Lower lobe of right lung (tissue), 2 donors: ENCODE results near the gene PLSCR5. TPM values are rescaled to one million over a fixed set of nuclear protein-coding genes. Genes with fewer than 3 reads are reported as not detected.

Experiments
- ATAC-seq, 2 donors: fragments of 200-7000 bp; cut with Tn5 transposase; one replicate each; pipeline ENCODE4 v1.9.1; 2020 to 2022; ENCODE audit warnings: mild to moderate bottlenecking in 2 of 2, moderate library complexity in 2 of 2
- DNase-seq: peaks from one replicate; pipeline ENCODE4 v3.0.0-alpha.2; 2020
- H3K27ac ChIP-seq: fragments of 200-600 bp; one replicate; pipeline ENCODE4 v1.8.0; 2022
- H3K27me3 ChIP-seq: fragments of 200-600 bp; one replicate; pipeline ENCODE4 v1.8.0; 2022; ENCODE audit warnings: low read depth
- H3K36me3 ChIP-seq: fragments of 200-600 bp; one replicate; pipeline ENCODE4 v1.8.0; 2022; ENCODE audit warnings: mild to moderate bottlenecking
- H3K4me1 ChIP-seq: fragments of 200-600 bp; one replicate; pipeline ENCODE4 v1.8.0; 2022
- H3K4me3 ChIP-seq: fragments of 200-600 bp; one replicate; pipeline ENCODE4 v1.8.0; 2022; ENCODE audit warnings: mild to moderate bottlenecking
- H3K9me3 ChIP-seq: fragments of 200-600 bp; one replicate; pipeline ENCODE4 v1.8.0; 2022
- CTCF ChIP-seq: fragments of 200-600 bp; IDR thresholded peaks from one replicate; pipeline ENCODE4 v1.8.0; 2022; ENCODE audit warnings: antibody characterized with exemption, mild to moderate bottlenecking
- intact Hi-C: fragments of 100-400 bp; cut with DNase I; formaldehyde crosslinking; loops from one replicate; pipeline ENCODE4 v1.11.0; 2022
- total RNA-seq: library from RNA; stranded (reverse); fragmentation: NEBNext Ultra II Directional; extraction: Animal tissue kit (Norgen Biotek cat#: 25700); gene quantifications from one replicate; pipeline ENCODE4 v1.2.1, GENCODE V29; 2021
- donor health status: DM: no; HTN: yes; CAD: no; lungs with severe emphysema.

Gene PLSCR5
- total RNA-seq, 1 donor from 2014 or later = not detected

GRCh38 chr3:146550743-146551510 lies 54.2 kb downstream of the PLSCR5 start:
- Histone ChIP-seq H3K4me3 (no peak overlapping the region), H3K27me3 (no peaks in the 10 kb centered on the region), H3K9me3 (no peaks in the 10 kb centered on the region), H3K27ac (no peak overlapping the region), H3K4me1 (no peaks in the 10 kb centered on the region), H3K36me3 (no peaks in the 10 kb centered on the region)
- intact Hi-C loops = no loop called here
- no peak for TF ChIP-seq CTCF
- peak in 1 of 2 donors; percentile 50 for ATAC-seq
- DNase-seq = no peak

GRCh38 chr3:146550070-146550615 lies 55.0 kb downstream of the PLSCR5 start:
- no peak for ATAC-seq
- no peak for DNase-seq
- H3K36me3 ChIP-seq = no peaks in the 10 kb centered on the region
- no peak for TF ChIP-seq CTCF
- no peaks in the 10 kb centered on the region for H3K9me3 ChIP-seq
- H3K27ac ChIP-seq = no peak overlapping the region
- intact Hi-C loops = no loop called here
- no peak overlapping the region for H3K4me3 ChIP-seq
- no peaks in the 10 kb centered on the region for H3K27me3 ChIP-seq
- H3K4me1 ChIP-seq = peaks cover under 1% of the 10 kb centered on the region

GRCh38 chr3:146547235-146547835 lies 57.8 kb downstream of the PLSCR5 start:
- no peak for ATAC-seq
- Histone ChIP-seq H3K9me3 (no peaks in the 10 kb centered on the region), H3K36me3 (no peaks in the 10 kb centered on the region), H3K27ac (no peak overlapping the region), H3K4me1 (peaks cover 11% of the 10 kb centered on the region), H3K27me3 (no peaks in the 10 kb centered on the region), H3K4me3 (no peak overlapping the region)
- DNase-seq = no peak
- no peak for TF ChIP-seq CTCF
- intact Hi-C loops = no loop called here

GRCh38 chr3:146546366-146546965 lies 58.7 kb downstream of the PLSCR5 start:
- intact Hi-C loops = no loop called here
- ATAC-seq = no peak
- DNase-seq = no peak
- Histone ChIP-seq H3K4me3 (no peak overlapping the region), H3K36me3 (no peaks in the 10 kb centered on the region), H3K4me1 (peaks cover 20% of the 10 kb centered on the region), H3K27me3 (no peaks in the 10 kb centered on the region), H3K9me3 (no peaks in the 10 kb centered on the region), H3K27ac (no peak overlapping the region)
- TF ChIP-seq CTCF = no peak

GRCh38 chr3:146544929-146545528 lies 60.1 kb downstream of the PLSCR5 start:
- ATAC-seq (no peak), DNase-seq (no peak)
- Histone ChIP-seq H3K4me1 (peaks cover 34% of the 10 kb centered on the region), H3K36me3 (no peaks in the 10 kb centered on the region), H3K27ac (peak overlapping the region; percentile 98), H3K9me3 (no peaks in the 10 kb centered on the region), H3K4me3 (peak overlapping the region; percentile 77), H3K27me3 (no peaks in the 10 kb centered on the region)
- intact Hi-C loops = no loop called here
- TF ChIP-seq CTCF = no peak
